HG03432 (cell line): ENCODE results near the gene FERMT3.

ENCODE experiments used
- ATAC-seq: cut with Tn5 transposase; IDR thresholded peaks from one replicate; pipeline ENCODE4 v1.9.1; 2021; ENCODE audit warnings: mild to moderate bottlenecking, moderate library complexity; ENCODE audit not compliant: unreplicated experiment

FERMT3 gene

GRCh38 chr11:64185693-64186491 lies 20.6 kb upstream of the FERMT3 start, which contains the start of gene STIP1:
Gene STIP1, plus strand, starts transcription at chr11:64186171. Its CDS starts 91 bp downstream, at chr11:64186262.
- peak; percentile 85 for ATAC-seq

GRCh38 chr11:64186492-64187165 lies 19.9 kb upstream of the FERMT3 start:
- peak; percentile 4 for ATAC-seq

GRCh38 chr11:64192434-64192833 lies 14.1 kb upstream of the FERMT3 start:
- ATAC-seq: no peak

GRCh38 chr11:64196626-64197025 lies 9.9 kb upstream of the FERMT3 start:
- ATAC-seq: no peak

- ATAC-seq: no peak
Observed at GRCh38 chr11:64198511-64198910, 8.0 kb upstream of the FERMT3 start.

- ATAC-seq: no peak
Observed at GRCh38 chr11:64201543-64201942, 5.0 kb upstream of the FERMT3 start.

- ATAC-seq: no peak
Observed at GRCh38 chr11:64202992-64203391, 3.5 kb upstream of the FERMT3 start.

- no peak for ATAC-seq
Observed at GRCh38 chr11:64203421-64204079, 3.0 kb upstream of the FERMT3 start.

GRCh38 chr11:64204080-64204440 lies 2.5 kb upstream of the FERMT3 start:
- ATAC-seq: no peak

GRCh38 chr11:64204464-64204989 lies 2.0 kb upstream of the FERMT3 start:
- ATAC-seq: no peak

GRCh38 chr11:64207256-64208085 lies 950 bp downstream of the FERMT3 start:
- peak; percentile 55 for ATAC-seq

GRCh38 chr11:64208086-64208795 lies 1.7 kb downstream of the FERMT3 start:
- ATAC-seq: no peak

- ATAC-seq: no peak
Observed at GRCh38 chr11:64208796-64209562, 2.5 kb downstream of the FERMT3 start.

- ATAC-seq: no peak
Observed at GRCh38 chr11:64209563-64209843, 3.0 kb downstream of the FERMT3 start.

- ATAC-seq: no peak
Observed at GRCh38 chr11:64210301-64211020, 3.9 kb downstream of the FERMT3 start.

- no peak for ATAC-seq
Observed at GRCh38 chr11:64211181-64211872, 4.8 kb downstream of the FERMT3 start.

- ATAC-seq: no peak
Observed at GRCh38 chr11:64216879-64217278, 10.4 kb downstream of the FERMT3 start.

- ATAC-seq: no peak
Observed at GRCh38 chr11:64218628-64219353, 12.3 kb downstream of the FERMT3 start.
